ENCODE measurements around the gene CAPN10. TPM values are rescaled to one million over a fixed set of nuclear protein-coding genes. Genes with fewer than 3 reads are reported as not detected.

The CAPN10 gene
- total RNA-seq, 1 experiment from 2014 or later, result 47.4 TPM

DNA sequence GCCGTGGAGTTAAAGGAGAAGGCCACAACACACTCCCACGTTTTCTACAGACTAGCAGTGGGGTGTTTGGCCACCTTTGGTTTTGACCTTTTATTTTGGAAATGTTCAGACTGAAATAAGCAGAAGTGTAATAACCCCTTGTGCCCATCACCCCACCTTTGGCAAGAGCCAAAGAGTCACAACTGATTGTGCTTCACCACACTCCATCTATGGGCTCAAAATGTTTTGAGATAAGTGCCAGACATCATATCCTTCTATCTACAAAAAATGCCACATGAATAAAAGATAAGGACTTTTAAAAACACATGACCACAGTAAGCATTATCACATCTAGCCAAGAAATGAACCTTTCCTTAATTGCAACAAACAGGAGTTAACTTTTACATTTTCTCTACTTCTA, 28.9 kb downstream of the CAPN10 start:
- DNase-seq, result no peak
- H3K18ac ChIP-seq (ENCODE audit: insufficient read length, low read depth, low read length), result no peak overlapping the region
- no peaks in the 10 kb centered on the region for H3K4me1 ChIP-seq (ENCODE audit: insufficient read depth, low read length)
- H3K4me1 Mint-ChIP-seq, result no peaks in the 10 kb centered on the region
- H3K9me3 Mint-ChIP-seq, result peaks cover 24 to 47% of the 10 kb centered on the region in 2 experiments
- no peak overlapping the region for H3K14ac ChIP-seq (ENCODE audit: insufficient read depth, low read length)
- H3K4me2 ChIP-seq (ENCODE audit: insufficient read depth, insufficient read length, low read length), result no peak overlapping the region
- no peak for TF ChIP-seq CTCF (conservative IDR thresholded peaks at IDR 0.05)
- H3K4me3 Mint-ChIP-seq, result no peak overlapping the region
- H3K4ac ChIP-seq (ENCODE audit: low read depth, low read length), result no peak overlapping the region
- no peak overlapping the region for H2BK12ac ChIP-seq (ENCODE audit: insufficient read length, low read depth, low read length)
- H3K9me3 ChIP-seq (ENCODE audit: control insufficient read depth, low read depth, low read length), result no peaks in the 10 kb centered on the region
- no peak overlapping the region for H2BK20ac ChIP-seq (ENCODE audit: low read depth, low read length, poor library complexity, severe bottlenecking)
- H3K9ac ChIP-seq (ENCODE audit: extremely low read depth, insufficient read length, low read length), result no peak overlapping the region
- no peaks in the 10 kb centered on the region for H3K79me1 ChIP-seq (ENCODE audit: insufficient read depth, low read depth, low read length, poor library complexity, severe bottlenecking)
- H3K27ac Mint-ChIP-seq, result no peak overlapping the region
- no peaks in the 10 kb centered on the region for H3K23me2 ChIP-seq (ENCODE audit: insufficient read length, low read depth, low read length, poor library complexity, severe bottlenecking)
- no peaks in the 10 kb centered on the region for H3K27me3 ChIP-seq (ENCODE audit: insufficient read depth, low read length)
- no peak overlapping the region for H4K8ac ChIP-seq (replicated peaks; ENCODE audit: insufficient read length, low read depth, low read length)
- H3K27ac ChIP-seq (ENCODE audit: insufficient read length, low read depth, low read length), result no peak overlapping the region
- no peak overlapping the region for H2AFZ ChIP-seq (ENCODE audit: low read length)
- no peak overlapping the region for H3T11ph ChIP-seq (ENCODE audit: low read length)
- H4K91ac ChIP-seq (ENCODE audit: insufficient read length, low read depth, low read length), result no peak overlapping the region
- H2AK5ac ChIP-seq (ENCODE audit: insufficient read length, low read length), result no peak overlapping the region
- no peak overlapping the region for H2BK15ac ChIP-seq (ENCODE audit: low read depth, low read length)
- H3K23ac ChIP-seq (ENCODE audit: insufficient read length, low read depth, low read length), result no peak overlapping the region
- no peaks in the 10 kb centered on the region for H3K79me2 ChIP-seq (ENCODE audit: insufficient read depth, low read length)
- H4K5ac ChIP-seq (ENCODE audit: insufficient read length, low read depth, low read length), result no peak overlapping the region
- H4K20me1 ChIP-seq (ENCODE audit: control insufficient read depth, insufficient read depth, insufficient read length), result no peaks in the 10 kb centered on the region
- peaks cover 15% of the 10 kb centered on the region for H3K27me3 Mint-ChIP-seq (ENCODE audit: low read depth)
- no peak overlapping the region for H2BK120ac ChIP-seq (ENCODE audit: low read depth, low read length, poor library complexity, severe bottlenecking)
- no peak overlapping the region for H2BK5ac ChIP-seq (ENCODE audit: insufficient read length, low read length)
- H3K56ac ChIP-seq (ENCODE audit: insufficient read length, low read depth, low read length), result no peak overlapping the region
- WGBS (ENCODE audit: extremely low coverage, insufficient read length, low lambda C conversion rate), result no CpG with 5 or more reads among the region's 2 CpGs
- peaks cover 2 to 20% (median 5%) of the 10 kb centered on the region in 3 experiments; a peak in 6 of 7 replicates for H3K36me3 Mint-ChIP-seq (ENCODE audit: insufficient read depth in 1 of 3, low read depth in 3 of 3)
